Kidney capillary endothelial cell (primary cell): ENCODE data around the gene ZBTB33.

ENCODE experiments used
- DNase-seq: peaks from one replicate; pipeline ENCODE4 v3.0.0-alpha.2; 2018; ENCODE audit warnings: low spot score

ZBTB33 gene

GRCh38 chrX:120264341-120264740 lies 13.7 kb downstream of the ZBTB33 start:
- DNase-seq: no peak

GRCh38 chrX:120269373-120270035 lies 18.9 kb downstream of the ZBTB33 start:
- no peak for DNase-seq

GRCh38 chrX:120270567-120270966 lies 20.0 kb downstream of the ZBTB33 start:
- no peak for DNase-seq

- DNase-seq: no peak
Observed at GRCh38 chrX:120271218-120271617, 20.6 kb downstream of the ZBTB33 start.

- DNase-seq: no peak
Observed at GRCh38 chrX:120274145-120274544, 23.5 kb downstream of the ZBTB33 start.

GRCh38 chrX:120274958-120275357 lies 24.3 kb downstream of the ZBTB33 start:
- no peak for DNase-seq

- no peak for DNase-seq
Observed at GRCh38 chrX:120281021-120281624, 30.5 kb downstream of the ZBTB33 start.

- no peak for DNase-seq
Observed at GRCh38 chrX:120281761-120282160, 31.1 kb downstream of the ZBTB33 start.

- no peak for DNase-seq
Observed at GRCh38 chrX:120282697-120283096, 32.1 kb downstream of the ZBTB33 start.

- no peak for DNase-seq
Observed at GRCh38 chrX:120286733-120287512, 36.3 kb downstream of the ZBTB33 start.

- DNase-seq: no peak
Observed at GRCh38 chrX:120287513-120288112, 37.0 kb downstream of the ZBTB33 start.

GRCh38 chrX:120290107-120290506 lies 39.5 kb downstream of the ZBTB33 start:
- DNase-seq: no peak

- no peak for DNase-seq
Observed at GRCh38 chrX:120291211-120291610, 40.6 kb downstream of the ZBTB33 start.

GRCh38 chrX:120293015-120293414 lies 42.4 kb downstream of the ZBTB33 start:
- no peak for DNase-seq

GRCh38 chrX:120294651-120295050 lies 44.0 kb downstream of the ZBTB33 start:
- DNase-seq: no peak

- DNase-seq: no peak
Observed at GRCh38 chrX:120297923-120298322, 47.3 kb downstream of the ZBTB33 start.

- DNase-seq: no peak
Observed at GRCh38 chrX:120299928-120300327, 49.3 kb downstream of the ZBTB33 start.

- no peak for DNase-seq
Observed at GRCh38 chrX:120301497-120301896, 50.9 kb downstream of the ZBTB33 start.

- no peak for DNase-seq
Observed at GRCh38 chrX:120301960-120302359, 51.3 kb downstream of the ZBTB33 start.

GRCh38 chrX:120302434-120302833 lies 51.8 kb downstream of the ZBTB33 start:
- no peak for DNase-seq

- no peak for DNase-seq
Observed at GRCh38 chrX:120304256-120304655, 53.6 kb downstream of the ZBTB33 start.

GRCh38 chrX:120305531-120306141 lies 55.0 kb downstream of the ZBTB33 start:
- DNase-seq: no peak
